Coronary artery (tissue), 2 donors: ENCODE data around the gene NHP2.

ENCODE experiments used
- DNase-seq: peaks from one replicate; pipeline ENCODE4 v3.0.0-alpha.2; 2017; ENCODE audit warnings: low spot score
- H3K27ac ChIP-seq, 2 donors: fragments of 200-600 bp; sonication (generic); one replicate each; pipeline ENCODE4 v1.5.1; 2016 to 2019
- H3K4me3 ChIP-seq: fragments of 200-600 bp; sonication (generic); 2 replicates; pipeline ENCODE4 v1.5.1; 2016; ENCODE audit warnings: mild to moderate bottlenecking, moderate library complexity
- CTCF ChIP-seq: fragments of 200-600 bp; sonication (generic); IDR thresholded peaks from one replicate; pipeline ENCODE4 v1.5.1; 2019; ENCODE audit warnings: antibody characterized with exemption

NHP2 gene

GRCh38 chr5:178111925-178112324 is 41.8 kb downstream of the NHP2 start:
- TF ChIP-seq CTCF = no peak
- Histone ChIP-seq H3K27ac (no peak overlapping the region), H3K4me3 (no peak overlapping the region)
- DNase-seq = no peak

GRCh38 chr5:178110511-178110910 is 43.2 kb downstream of the NHP2 start:
- Histone ChIP-seq H3K4me3 (no peak overlapping the region), H3K27ac (no peak overlapping the region)
- DNase-seq = no peak
- no peak for TF ChIP-seq CTCF

- no peak for DNase-seq
- no peak overlapping the region for H3K4me3 ChIP-seq
- no peak for TF ChIP-seq CTCF
- H3K27ac ChIP-seq = no peak overlapping the region
These were observed 44.7 kb downstream of the NHP2 start for GRCh38 chr5:178108966-178109365.

- Histone ChIP-seq H3K27ac (no peak overlapping the region), H3K4me3 (no peak overlapping the region)
- TF ChIP-seq CTCF = no peak
- no peak for DNase-seq
These were observed 45.2 kb downstream of the NHP2 start for GRCh38 chr5:178108446-178108845.

- DNase-seq = no peak
- no peak for TF ChIP-seq CTCF
- H3K4me3 ChIP-seq = no peak overlapping the region
- H3K27ac ChIP-seq = no peak overlapping the region
These were observed 45.9 kb downstream of the NHP2 start for GRCh38 chr5:178107756-178108310.

GRCh38 chr5:178106556-178107239 is 47.0 kb downstream of the NHP2 start:
- H3K27ac ChIP-seq = no peak overlapping the region
- H3K4me3 ChIP-seq = no peak overlapping the region
- DNase-seq = no peak
- TF ChIP-seq CTCF = no peak

GRCh38 chr5:178106086-178106485 is 47.6 kb downstream of the NHP2 start:
- no peak for TF ChIP-seq CTCF
- H3K4me3 ChIP-seq = no peak overlapping the region
- no peak overlapping the region for H3K27ac ChIP-seq
- DNase-seq = no peak
